IPS-NIHi7 (cell line): ENCODE measurements around the gene PGBD2.
"Not testable (repeated sequence)": the region's sequence is repeated elsewhere in the genome, so short reads cannot be mapped to it uniquely, and the experiment has no call there.

Experiments
- DNase-seq: peaks from one replicate; pipeline ENCODE4 v3.0.0; 2012; ENCODE audit warnings: mixed read lengths; ENCODE audit errors: extremely low spot score

The PGBD2 gene

GRCh38 chr1:248926401-248927182, 20.6 kb downstream of the PGBD2 start:
- DNase-seq = no peak

- not testable (repeated sequence) for DNase-seq
Measured at GRCh38 chr1:248927283-248927682, 21.2 kb downstream of the PGBD2 start.

- not testable (repeated sequence) for DNase-seq
Measured at GRCh38 chr1:248928122-248928521, 22.1 kb downstream of the PGBD2 start.

GRCh38 chr1:248930037-248930436, 24.0 kb downstream of the PGBD2 start:
- not testable (repeated sequence) for DNase-seq

GRCh38 chr1:248938173-248938809, 32.3 kb downstream of the PGBD2 start:
- DNase-seq = not testable (repeated sequence)

GRCh38 chr1:248944134-248944999, 38.3 kb downstream of the PGBD2 start:
- DNase-seq = not testable (repeated sequence)

- not testable (repeated sequence) for DNase-seq
Measured at GRCh38 chr1:248945000-248945423, 39.0 kb downstream of the PGBD2 start.

GRCh38 chr1:248945453-248945852, 39.4 kb downstream of the PGBD2 start:
- not testable (repeated sequence) for DNase-seq

- DNase-seq = not testable (repeated sequence)
Measured at GRCh38 chr1:248945856-248946416, 39.9 kb downstream of the PGBD2 start.
